HG02798 (cell line): Measurements from ENCODE around the gene CCDC124.
A peak's percentile ranks its signal among the peaks of the same experiment; 100 is the strongest.
"Not testable (repeated sequence)": the region's sequence is repeated elsewhere in the genome, so short reads cannot be mapped to it uniquely, and the experiment has no call there.

Source experiments
- ATAC-seq: cut with Tn5 transposase; IDR thresholded peaks from one replicate; pipeline ENCODE4 v1.9.1; 2021; ENCODE audit warnings: mild to moderate bottlenecking; ENCODE audit not compliant: unreplicated experiment, poor library complexity

Gene CCDC124

GRCh38 chr19:17932485-17933338 is at the start of gene CCDC124:
Gene CCDC124, plus strand, starts transcription at chr19:17933015. Its CDS starts 3,406 bp downstream, at chr19:17936421.
- peak; percentile 88 for ATAC-seq

GRCh38 chr19:17883627-17884410 is 49.0 kb upstream of the CCDC124 start:
- no peak for ATAC-seq

- no peak for ATAC-seq
Measured at GRCh38 chr19:17886515-17886914, 46.3 kb upstream of the CCDC124 start.

- not testable (repeated sequence) for ATAC-seq
Measured at GRCh38 chr19:17887221-17887620, 45.6 kb upstream of the CCDC124 start.

DNA sequence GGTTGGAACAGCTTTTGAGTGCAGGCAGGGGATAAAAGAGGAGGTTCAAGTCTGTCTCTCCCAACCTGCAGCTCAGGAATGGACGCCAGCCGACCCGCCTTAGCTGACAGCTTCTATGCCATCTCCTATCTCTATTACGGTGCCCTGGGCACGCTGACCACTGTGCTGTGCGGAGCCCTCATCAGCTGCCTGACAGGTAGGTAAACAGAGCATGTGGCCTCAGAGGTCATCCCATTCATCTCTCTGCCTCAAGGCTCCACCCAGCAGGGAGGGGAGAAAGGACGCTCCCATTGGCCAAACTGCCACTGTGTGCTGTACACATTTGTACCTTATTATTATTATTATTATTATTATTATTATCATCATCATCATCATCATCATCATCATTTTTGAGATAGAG is 44.6 kb upstream of the CCDC124 start:
- ATAC-seq: no peak

GRCh38 chr19:17889609-17890214 is 43.1 kb upstream of the CCDC124 start:
- ATAC-seq: no peak

- no peak for ATAC-seq
Measured at GRCh38 chr19:17893766-17894165, 39.0 kb upstream of the CCDC124 start.

- no peak for ATAC-seq
Measured at GRCh38 chr19:17902701-17903100, 30.1 kb upstream of the CCDC124 start.

- no peak for ATAC-seq
Measured at GRCh38 chr19:17908244-17908643, 24.6 kb upstream of the CCDC124 start.

DNA sequence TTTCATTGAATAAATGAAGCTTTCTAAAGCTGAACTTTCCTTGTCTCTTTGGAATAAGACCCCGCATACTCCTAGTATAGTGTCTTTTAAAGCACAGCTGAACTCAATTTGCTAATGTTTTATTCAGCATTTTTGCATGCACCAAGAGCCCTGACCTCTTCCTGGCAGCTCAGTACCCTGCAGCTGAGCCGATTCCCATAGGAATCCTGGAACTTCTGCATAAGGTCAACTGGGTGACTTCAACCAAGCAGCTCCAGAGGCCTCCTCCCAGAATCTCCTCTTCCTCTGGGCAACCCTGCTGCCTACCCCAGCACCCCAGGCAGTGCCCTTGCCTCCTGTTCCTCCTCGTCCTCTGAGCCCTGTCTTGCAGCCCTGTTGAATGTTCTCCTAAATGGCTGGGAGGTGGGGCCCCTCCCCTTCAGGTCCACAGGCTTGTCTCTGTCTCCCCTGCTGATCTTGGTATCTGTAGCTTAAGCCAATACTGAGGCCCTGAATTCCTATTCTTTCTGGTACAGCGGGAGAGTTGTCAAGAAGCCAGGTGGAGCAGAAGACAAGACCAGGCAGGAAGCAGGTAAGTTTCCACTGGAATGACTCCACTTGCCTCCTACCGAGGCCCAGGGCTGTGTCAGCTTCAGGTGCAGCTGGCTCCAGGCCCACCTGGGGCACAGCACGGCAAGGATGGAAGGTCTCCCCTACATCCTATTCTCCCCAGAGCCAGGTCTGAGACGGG is 23.6 kb upstream of the CCDC124 start:
- ATAC-seq: no peak

- no peak for ATAC-seq
Measured at GRCh38 chr19:17910791-17911360, 21.9 kb upstream of the CCDC124 start.

- ATAC-seq: no peak
Measured at GRCh38 chr19:17915940-17916593, 16.7 kb upstream of the CCDC124 start.

DNA sequence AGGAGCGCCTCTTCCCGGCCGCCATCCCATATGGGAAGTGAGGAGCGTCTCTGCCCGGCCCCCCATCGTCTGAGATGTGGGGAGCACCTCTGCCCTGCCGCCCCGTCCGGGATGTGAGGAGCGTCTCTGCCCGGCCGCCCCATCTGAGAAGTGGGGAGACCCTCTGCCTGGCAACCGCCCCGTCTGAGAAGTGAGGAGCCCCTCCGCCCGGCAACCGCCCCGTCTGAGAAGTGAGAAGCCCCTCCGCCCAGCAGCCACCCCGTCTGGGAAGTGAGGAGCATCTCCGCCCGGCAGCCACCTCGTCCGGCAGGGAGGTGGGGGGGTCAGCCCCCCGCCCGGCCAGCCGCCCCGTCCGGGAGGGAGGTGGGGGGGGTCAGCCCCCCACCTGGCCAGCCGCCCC is 14.7 kb upstream of the CCDC124 start:
- ATAC-seq: not testable (repeated sequence)

DNA sequence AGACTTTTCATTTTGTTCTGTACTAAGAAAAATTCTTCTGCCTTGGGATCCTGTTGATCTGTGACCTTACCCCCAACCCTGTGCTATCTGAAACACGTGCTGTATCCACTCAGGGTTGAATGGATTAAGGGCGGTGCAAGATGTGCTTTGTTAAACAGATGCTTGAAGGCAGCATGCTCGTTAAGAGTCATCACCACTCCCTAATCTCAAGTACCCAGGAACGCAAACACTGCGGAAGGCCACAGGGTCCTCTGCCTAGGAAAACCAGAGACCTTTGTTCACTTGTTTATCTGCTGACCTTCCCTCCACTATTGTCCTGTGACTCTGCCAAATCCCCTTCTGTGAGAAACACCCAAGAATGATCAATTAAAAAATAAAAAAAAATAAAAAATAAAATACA is 13.7 kb upstream of the CCDC124 start:
- not testable (repeated sequence) for ATAC-seq

DNA sequence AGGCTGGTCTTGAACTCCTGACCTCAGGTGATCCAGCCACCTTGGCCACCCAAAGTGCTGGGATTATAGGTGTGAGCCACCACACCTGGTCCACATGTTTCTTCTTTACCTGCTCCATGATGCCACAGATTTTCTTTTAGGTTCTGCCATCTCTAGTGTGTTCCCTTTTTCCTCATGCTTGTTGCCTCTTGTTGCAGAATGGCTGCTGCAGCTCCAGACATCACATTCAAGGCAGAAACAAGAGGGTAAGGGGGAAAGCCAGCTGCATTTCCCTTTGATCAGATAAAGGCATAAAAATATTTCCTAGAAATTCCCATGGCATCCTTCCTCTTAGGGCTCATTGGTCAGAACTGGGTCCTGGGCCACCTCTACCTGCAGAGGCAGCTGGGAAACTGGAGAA is 12.3 kb upstream of the CCDC124 start:
- ATAC-seq: no peak

GRCh38 chr19:17922138-17922537 is 10.7 kb upstream of the CCDC124 start:
- ATAC-seq: no peak

DNA sequence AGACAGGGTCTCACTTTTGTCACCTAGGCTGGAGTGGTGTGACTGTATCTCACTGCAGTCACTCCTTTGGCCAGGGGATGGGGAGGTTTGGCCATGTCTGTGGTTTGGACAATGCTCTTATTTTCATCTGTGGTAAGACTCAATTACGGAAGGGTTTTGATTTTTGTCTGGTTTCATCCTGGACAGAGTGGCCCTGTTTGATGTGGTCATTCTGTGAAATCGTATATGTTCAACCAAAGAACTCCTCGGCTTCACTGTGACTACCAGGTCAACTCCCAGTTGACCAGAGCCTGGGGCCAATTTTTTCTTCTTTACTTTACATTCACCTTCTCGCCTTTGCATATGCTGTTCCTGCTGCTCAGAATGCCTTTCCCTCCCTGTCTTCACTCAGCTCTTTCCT is 6.8 kb upstream of the CCDC124 start:
- no peak for ATAC-seq

DNA sequence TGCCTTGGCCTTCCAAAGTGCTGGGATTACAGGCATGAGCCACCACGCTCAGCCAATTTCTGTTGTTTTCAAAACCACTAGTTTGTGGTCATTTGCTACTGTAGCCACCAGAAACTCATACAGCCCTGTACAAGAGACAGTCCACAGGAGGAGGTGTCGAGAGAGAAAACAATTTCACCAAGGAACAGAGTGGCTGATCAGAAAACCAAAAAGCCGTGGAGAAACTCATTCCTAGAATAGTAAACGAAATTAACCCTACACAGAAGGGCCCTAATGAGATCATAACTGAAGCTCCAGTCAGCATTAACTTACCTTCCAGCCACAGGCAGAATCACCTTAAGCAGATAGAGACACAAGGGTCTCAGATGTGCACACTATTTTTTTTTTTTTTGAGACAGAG is 3.8 kb upstream of the CCDC124 start:
- ATAC-seq: no peak

DNA sequence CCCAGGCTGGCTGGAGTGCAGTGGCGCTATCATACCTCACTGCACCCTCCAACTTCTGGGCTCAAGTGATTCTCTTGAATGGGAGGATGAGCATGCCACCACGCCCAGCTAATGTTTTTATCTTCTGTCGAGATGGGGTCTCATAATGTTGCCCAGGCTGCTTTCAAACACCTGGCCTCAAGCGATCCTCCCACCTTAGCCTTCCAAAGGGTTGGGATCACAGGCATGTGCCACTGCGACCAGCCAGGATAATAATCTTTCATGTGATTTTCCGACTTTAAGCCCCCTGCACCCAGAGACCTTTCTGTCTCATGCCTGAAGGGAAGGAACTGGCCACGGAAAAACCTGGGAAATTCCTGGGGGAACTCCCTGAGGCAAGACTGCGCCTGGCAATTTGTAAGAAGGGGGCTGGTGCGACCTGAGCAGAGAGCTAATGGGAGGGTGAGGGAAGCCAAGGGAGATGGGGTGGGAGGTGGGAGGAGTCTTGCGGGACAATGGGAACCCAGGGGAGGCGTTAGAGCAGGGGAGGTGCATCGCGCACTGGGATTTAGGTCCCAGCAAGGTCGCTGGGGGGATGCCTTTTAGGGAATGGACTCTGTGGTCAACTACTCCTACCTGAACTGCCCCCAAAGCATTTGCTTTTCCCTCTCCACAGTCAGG is 1.2 kb upstream of the CCDC124 start:
- no peak for ATAC-seq
